HCT116 (cell line): ENCODE data around the gene CMTM6. TPM values are rescaled to one million over a fixed set of nuclear protein-coding genes. Genes with fewer than 3 reads are reported as not detected.
A peak's percentile ranks its signal among the peaks of the same experiment; 100 is the strongest.

Experiments used
- ATAC-seq: fragments of 200-7000 bp; cut with Tn5 transposase; 2 replicates; pipeline ENCODE4 v1.9.1; 2020; ENCODE audit warnings: mild to moderate bottlenecking, moderate library complexity
- Bru-seq: library from RNA; stranded (reverse); fragments of 400-500 nt; gene quantifications from one replicate; lab custom pipeline; 2021; lab: Mats Ljungman, UMichigan
- BruChase-seq, 2 experiments: library from RNA; stranded (reverse); fragments of 400-500 nt; gene quantifications; one replicate each; lab custom pipeline; 2021; lab: Mats Ljungman, UMichigan
- BruUV-seq: library from RNA; stranded (reverse); fragments of 400-500 nt; replicated peaks from 2 replicates; lab custom pipeline; 2021; lab: Mats Ljungman, UMichigan
- CTCF ChIA-PET: fragments of 300-600 bp; sonication (Branson Sonifier 250); formaldehyde crosslinking; loops from one replicate; lab custom pipeline; 2021; ENCODE audit warnings: antibody characterized with exemption; lab: Charles Lee
- POLR2A ChIA-PET: fragments of 300-600, 350-600 bp; sonication (Branson Sonifier 250); formaldehyde crosslinking; loops from one replicate; lab custom pipeline; 2021; ENCODE audit warnings: antibody characterized with exemption; lab: Charles Lee
- RAD21 ChIA-PET, 2 experiments: fragments of 300-600 bp; sonication (Branson Sonifier 250); formaldehyde crosslinking; loops; one replicate each; lab custom pipeline; 2023; ENCODE audit warnings: low total read pairs in 2 of 2; ENCODE audit not compliant: uncharacterized antibody in 2 of 2, unreplicated experiment in 2 of 2, low non-redundant PET in 1 of 2; lab: Charles Lee
- DNase-seq: peaks from one replicate; pipeline ENCODE4 v3.0.0-alpha.2; 2010; ENCODE audit warnings: low read depth, low spot score
- H2AFZ ChIP-seq: fragments of 200-600 bp; shearing (Covaris generic), sonication (generic); 2 replicates; pipeline ENCODE4 v1.6.1; 2017; ENCODE audit warnings: low read depth, mixed run types, mixed read lengths, antibody characterized with exemption, low read length; ENCODE audit not compliant: poor library complexity, severe bottlenecking
- H3K27ac ChIP-seq: 2 replicates; pipeline ENCODE4 v1.5.1; 2012; ENCODE audit warnings: low read depth, low read length
- H3K27me3 ChIP-seq: fragments of 200-600 bp; sonication (generic); 2 replicates; pipeline ENCODE4 v1.6.1; 2016; ENCODE audit warnings: mixed run types, low read length, mixed read lengths; ENCODE audit not compliant: insufficient read depth
- H3K36me3 ChIP-seq, 2 experiments: fragments of 200-500 bp in 1 of 2; fragments of 200-600 bp in 1 of 2; sonication (Bioruptor generic) in 1 of 2; sonication (generic) in 1 of 2; 2 replicates each; pipeline versions ENCODE4 v1.5.1 to v1.6.1; 2014 to 2016; ENCODE audit warnings: low read length in 2 of 2, inconsistent platforms in 1 of 2, mixed read lengths in 1 of 2, mixed run types in 1 of 2; ENCODE audit not compliant: insufficient read depth in 2 of 2, control insufficient read depth in 1 of 2
- H3K4me1 ChIP-seq, 2 experiments: fragments of 200-600 bp in 1 of 2; sonication (generic) in 1 of 2; 2 replicates each; pipeline versions ENCODE4 v1.5.1 to v1.6.1; 2012 to 2017; ENCODE audit warnings: low read length in 2 of 2, inconsistent platforms in 1 of 2, mild to moderate bottlenecking in 1 of 2, mixed read lengths in 1 of 2, mixed run types in 1 of 2, moderate library complexity in 1 of 2; ENCODE audit not compliant: insufficient read depth in 2 of 2, control insufficient read depth in 1 of 2
- H3K4me2 ChIP-seq: fragments of 200-600 bp; sonication (generic); 2 replicates; pipeline ENCODE4 v1.6.1; 2017; ENCODE audit warnings: mixed run types, low read length, mixed read lengths
- H3K4me3 ChIP-seq, 2 experiments: fragments of 200-600 bp in 1 of 2; sonication (generic) in 1 of 2; replicated peaks in 1 of 2; 2 replicates each; pipeline ENCODE4 v1.5.1; 2011 to 2016; ENCODE audit warnings: low read length in 2 of 2, control low read depth in 1 of 2, low read depth in 1 of 2, mild to moderate bottlenecking in 1 of 2, mixed read lengths in 1 of 2, mixed run types in 1 of 2
- H3K79me2 ChIP-seq: fragments of 200-600 bp; sonication (generic); 2 replicates; pipeline ENCODE4 v1.6.1; 2017; ENCODE audit warnings: mild to moderate bottlenecking, mixed run types, low read length, moderate library complexity, mixed read lengths; ENCODE audit not compliant: insufficient read depth
- H3K9ac ChIP-seq: fragments of 200-600 bp; sonication (generic); 2 replicates; pipeline ENCODE4 v1.6.1; 2016; ENCODE audit warnings: low read length, mixed read lengths
- H3K9me2 ChIP-seq: fragments of 200-600 bp; sonication (generic), shearing (Covaris generic); 2 replicates; pipeline ENCODE4 v1.6.1; 2017; ENCODE audit warnings: mixed run types, mild to moderate bottlenecking, moderate library complexity; ENCODE audit not compliant: insufficient read depth
- H3K9me3 ChIP-seq, 2 experiments: fragments of 200-500 bp in 1 of 2; fragments of 200-600 bp in 1 of 2; sonication (Bioruptor generic) in 1 of 2; sonication (generic) in 1 of 2; 2 replicates each; pipeline ENCODE4 v1.6.1; 2014 to 2017; ENCODE audit warnings: low read length in 2 of 2, mixed read lengths in 2 of 2, inconsistent platforms in 1 of 2, low read depth in 1 of 2, mild to moderate bottlenecking in 1 of 2, mixed run types in 1 of 2, moderate library complexity in 1 of 2; ENCODE audit not compliant: control insufficient read depth in 1 of 2, insufficient read depth in 1 of 2
- H4K20me1 ChIP-seq: fragments of 200-600 bp; sonication (generic), shearing (Covaris generic); 2 replicates; pipeline ENCODE4 v1.6.1; 2017; ENCODE audit warnings: mixed run types, mild to moderate bottlenecking, moderate library complexity; ENCODE audit not compliant: insufficient read depth
- EGR1 ChIP-seq: IDR thresholded peaks from 2 replicates; pipeline ENCODE4 v1.6.1; 2012; ENCODE audit warnings: low read depth
- ELF1 ChIP-seq: IDR thresholded peaks from 2 replicates; pipeline ENCODE4 v1.6.1; 2012; ENCODE audit warnings: low read depth, borderline replicate concordance
- JUND ChIP-seq: IDR thresholded peaks from 2 replicates; pipeline ENCODE4 v1.6.1; 2012
- POLR2AphosphoS5 ChIP-seq: IDR thresholded peaks from 2 replicates; pipeline ENCODE4 v1.6.1; 2011; ENCODE audit warnings: mild to moderate bottlenecking, low read depth, low read length, moderate library complexity
- RAD21 ChIP-seq: IDR thresholded peaks from 2 replicates; pipeline ENCODE4 v1.6.1; 2012; ENCODE audit warnings: low read depth, mild to moderate bottlenecking
- SIN3A ChIP-seq: IDR thresholded peaks from 2 replicates; pipeline ENCODE4 v1.6.1; 2012; ENCODE audit warnings: low read depth
- YY1 ChIP-seq: IDR thresholded peaks from 2 replicates; pipeline ENCODE4 v1.6.1; 2011; ENCODE audit warnings: low read length, low read depth, moderate library complexity, mild to moderate bottlenecking; ENCODE audit not compliant: insufficient replicate concordance; ENCODE audit errors: extremely low read depth
- ZFX ChIP-seq: fragments of 450-650 bp; IDR thresholded peaks from 2 replicates; pipeline ENCODE4 v1.6.1; 2017
- intact Hi-C: fragments of 100-400 bp; cut with micrococcal nuclease; formaldehyde crosslinking; loops from 2 replicates; pipeline ENCODE4 v1.10.0; 2022
- long read RNA-seq: library from polyadenylated mRNA; unstranded; transcript quantifications from one replicate; pipeline ENCODE4 v2.0.0, GENCODE V29; 2021; ENCODE audit not compliant: unreplicated experiment
- polyA plus RNA-seq: library from polyadenylated mRNA; unstranded; fragments of >200 nt; gene quantifications from 2 replicates; pipeline ENCODE4 v1.2.1, GENCODE V29; 2012; ENCODE audit warnings: missing spikeins
- total RNA-seq: library from RNA; stranded (reverse); gene quantifications from one replicate; pipeline ENCODE4 v1.2.1, GENCODE V29; 2021; ENCODE audit not compliant: unreplicated experiment
- TF ChIP-seq, protein P1 (sequence below): IDR thresholded peaks from 2 replicates; pipeline ENCODE4 v1.6.1; 2012
- TF ChIP-seq, protein P2 (sequence below): IDR thresholded peaks from 2 replicates; pipeline ENCODE4 v1.6.1; 2012

Gene CMTM6, protein sequence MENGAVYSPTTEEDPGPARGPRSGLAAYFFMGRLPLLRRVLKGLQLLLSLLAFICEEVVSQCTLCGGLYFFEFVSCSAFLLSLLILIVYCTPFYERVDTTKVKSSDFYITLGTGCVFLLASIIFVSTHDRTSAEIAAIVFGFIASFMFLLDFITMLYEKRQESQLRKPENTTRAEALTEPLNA
- total RNA-seq (41.1 TPM), Bru-seq, nascent RNA (percentile 78 among the genes with signal in this experiment), BruChase-seq, experiment 1, labeled RNA remaining after a 6-hour chase (percentile 95 among the genes with signal in this experiment), BruChase-seq, experiment 2, labeled RNA remaining after a 2-hour chase (percentile 88 among the genes with signal in this experiment)
- polyA plus RNA-seq, result 11.7 and 16.1 TPM in 2 replicates
- long read RNA-seq, transcript CMTM6-201 (4 exons, 3,863 nt), result major isoform, 190 of 213 reads
- long read RNA-seq, partial matches to known transcripts, result 2 of 213 reads
- long read RNA-seq, other reads (novel, unspliced or antisense), result 21 of 213 reads

DNA sequence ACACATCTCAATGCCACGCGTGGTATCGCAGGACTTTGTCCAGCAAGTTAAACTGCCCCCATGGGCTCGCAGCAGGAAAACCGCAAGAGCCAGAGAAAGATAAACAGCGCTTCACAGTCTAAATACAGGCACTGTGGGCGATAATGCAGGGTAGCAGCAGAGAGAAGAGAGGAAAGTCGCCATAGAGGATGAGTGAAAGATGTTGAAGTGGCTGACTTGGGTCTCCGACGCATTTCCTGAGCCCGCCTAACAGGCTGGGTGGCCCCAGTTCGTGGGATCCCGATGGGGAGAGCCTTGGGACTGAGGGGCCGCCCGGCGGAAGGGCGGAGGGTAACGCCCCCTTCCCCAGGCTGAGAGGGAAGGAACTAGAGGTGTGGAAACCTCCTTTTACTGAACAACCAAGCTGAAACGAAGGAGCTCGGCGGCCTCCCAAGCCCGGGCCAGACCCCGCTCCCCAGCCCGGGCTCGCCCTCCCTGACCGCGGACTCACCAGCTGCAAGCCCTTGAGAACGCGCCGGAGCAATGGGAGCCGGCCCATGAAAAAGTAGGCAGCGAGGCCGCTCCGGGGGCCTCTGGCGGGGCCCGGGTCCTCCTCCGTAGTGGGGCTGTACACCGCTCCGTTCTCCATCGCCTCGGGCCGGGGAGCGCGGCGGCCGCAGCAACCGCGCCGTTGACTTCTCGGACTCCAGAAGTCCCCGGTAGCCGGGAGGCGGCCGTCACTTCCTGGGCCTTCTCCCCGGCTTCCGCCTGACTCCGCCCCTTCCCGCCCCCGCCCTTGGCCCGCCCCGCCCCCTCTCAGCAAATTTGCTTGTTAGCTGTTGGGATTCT, at the start of gene CMTM6:
CMTM6 (minus strand) TSS at position 735 of the 828 bp plus-strand sequence; CDS start at position 628, 107 bp downstream.
- H2AFZ ChIP-seq, result peak within 1 kb of the TSS; percentile 99
- H3K4me2 ChIP-seq, result peak within 1 kb of the TSS; percentile 91
- POLR2A ChIA-PET, result no interaction called here
- H3K4me1 ChIP-seq, result peaks cover 4 to 14% of the 10 kb centered on the region in 2 experiments; a peak in 3 of 4 replicates
- DNase-seq, result peak; percentile 42
- H3K9me2 ChIP-seq, result no peaks in the 10 kb centered on the region
- H3K36me3 ChIP-seq, result no peaks in the 10 kb centered on the region
- BruUV-seq, result no TSS peak
- peak within 1 kb of the TSS; percentile 89 to 90 for H3K4me3 ChIP-seq
- RAD21 ChIA-PET, result no interaction called here
- CTCF ChIA-PET, result interaction anchor here (0.7 kb wide), 1 partner anchor 32 kb away, joined by 4 read pairs; no protein-coding TSS in a partner anchor
- no peaks in the 10 kb centered on the region for H3K27me3 ChIP-seq
- peak within 1 kb of the TSS; percentile 75 for H3K27ac ChIP-seq
- peaks cover 26% of the 10 kb centered on the region for H3K79me2 ChIP-seq
- TF ChIP-seq YY1 (no peak), RAD21 (no peak), ELF1 (peak; percentile 17; the same call in 1 of the 2 replicates), ZFX (peak; percentile 63), POLR2AphosphoS5 (peak; percentile 89), SIN3A (no peak), JUND (no peak), EGR1 (peak; percentile 43)
- TF ChIP-seq, protein P1, sequence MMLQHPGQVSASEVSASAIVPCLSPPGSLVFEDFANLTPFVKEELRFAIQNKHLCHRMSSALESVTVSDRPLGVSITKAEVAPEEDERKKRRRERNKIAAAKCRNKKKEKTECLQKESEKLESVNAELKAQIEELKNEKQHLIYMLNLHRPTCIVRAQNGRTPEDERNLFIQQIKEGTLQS, result no peak
- TF ChIP-seq, protein P2, sequence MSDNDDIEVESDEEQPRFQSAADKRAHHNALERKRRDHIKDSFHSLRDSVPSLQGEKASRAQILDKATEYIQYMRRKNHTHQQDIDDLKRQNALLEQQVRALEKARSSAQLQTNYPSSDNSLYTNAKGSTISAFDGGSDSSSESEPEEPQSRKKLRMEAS, result peak; percentile 42; the same call in 1 of the 2 replicates
- no peaks in the 10 kb centered on the region for H3K9me3 ChIP-seq
- H3K9ac ChIP-seq, result peak within 1 kb of the TSS; percentile 78
- peaks cover 3% of the 10 kb centered on the region; the same call in 1 of the 2 replicates for H4K20me1 ChIP-seq
- peak; percentile 91 for ATAC-seq
- intact Hi-C loops, result no loop called here
